ENCODE measurements around the gene COBL.

Gene COBL

GRCh38 chr7:51234139-51234538 is 82.5 kb downstream of the COBL start:
- Mint-ChIP-seq H3K9me3 (no peaks in the 10 kb centered on the region), H3K36me3 (ENCODE audit: low read depth) (no peaks in the 10 kb centered on the region), H3K4me3 (no peak overlapping the region), H3K27me3 (ENCODE audit: low read depth) (peaks cover 12% of the 10 kb centered on the region), H3K4me1 (peaks cover 50% of the 10 kb centered on the region), H3K27ac (peak overlapping the region in 1 of 3 experiments; percentile 45)
- TF ChIP-seq, protein P1, sequence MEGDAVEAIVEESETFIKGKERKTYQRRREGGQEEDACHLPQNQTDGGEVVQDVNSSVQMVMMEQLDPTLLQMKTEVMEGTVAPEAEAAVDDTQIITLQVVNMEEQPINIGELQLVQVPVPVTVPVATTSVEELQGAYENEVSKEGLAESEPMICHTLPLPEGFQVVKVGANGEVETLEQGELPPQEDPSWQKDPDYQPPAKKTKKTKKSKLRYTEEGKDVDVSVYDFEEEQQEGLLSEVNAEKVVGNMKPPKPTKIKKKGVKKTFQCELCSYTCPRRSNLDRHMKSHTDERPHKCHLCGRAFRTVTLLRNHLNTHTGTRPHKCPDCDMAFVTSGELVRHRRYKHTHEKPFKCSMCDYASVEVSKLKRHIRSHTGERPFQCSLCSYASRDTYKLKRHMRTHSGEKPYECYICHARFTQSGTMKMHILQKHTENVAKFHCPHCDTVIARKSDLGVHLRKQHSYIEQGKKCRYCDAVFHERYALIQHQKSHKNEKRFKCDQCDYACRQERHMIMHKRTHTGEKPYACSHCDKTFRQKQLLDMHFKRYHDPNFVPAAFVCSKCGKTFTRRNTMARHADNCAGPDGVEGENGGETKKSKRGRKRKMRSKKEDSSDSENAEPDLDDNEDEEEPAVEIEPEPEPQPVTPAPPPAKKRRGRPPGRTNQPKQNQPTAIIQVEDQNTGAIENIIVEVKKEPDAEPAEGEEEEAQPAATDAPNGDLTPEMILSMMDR (IDR thresholded peaks at IDR 0.05; ENCODE audit: unreplicated experiment in 3 of 3): no peak

GRCh38 chr7:51233374-51233773 is 83.2 kb downstream of the COBL start:
- Mint-ChIP-seq H3K27ac (peak overlapping the region in 1 of 3 experiments; percentile 5), H3K27me3 (ENCODE audit: low read depth) (peaks cover 13% of the 10 kb centered on the region), H3K36me3 (ENCODE audit: low read depth) (no peaks in the 10 kb centered on the region), H3K4me3 (no peak overlapping the region), H3K9me3 (no peaks in the 10 kb centered on the region), H3K4me1 (peaks cover 47% of the 10 kb centered on the region)
- TF ChIP-seq, protein P1 (IDR thresholded peaks at IDR 0.05; ENCODE audit: unreplicated experiment in 3 of 3): no peak

DNA sequence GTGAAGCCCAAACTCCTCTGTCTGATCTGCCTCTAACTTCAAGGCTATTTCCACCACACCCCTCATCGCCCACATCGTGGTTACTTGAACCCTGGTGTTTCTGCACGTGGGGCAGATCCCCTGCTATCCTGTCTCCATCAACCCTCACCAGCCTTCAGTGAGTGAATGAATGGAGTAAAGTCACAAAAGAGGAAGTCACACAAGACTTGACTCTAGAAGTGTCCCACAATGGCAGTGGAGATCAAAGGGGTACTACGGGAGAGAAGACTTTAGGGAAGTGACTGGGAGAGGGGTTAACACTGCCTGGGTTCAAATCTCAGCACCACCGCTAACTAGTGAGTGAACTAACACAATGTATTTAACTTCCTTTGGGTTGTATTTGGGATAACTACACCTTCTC is 85.9 kb downstream of the COBL start:
- TF ChIP-seq, protein P1 (IDR thresholded peaks at IDR 0.05; ENCODE audit: unreplicated experiment in 3 of 3): no peak
- Mint-ChIP-seq H3K4me1 (peaks cover 39% of the 10 kb centered on the region), H3K27me3 (ENCODE audit: low read depth) (peaks cover 13% of the 10 kb centered on the region), H3K27ac (no peak overlapping the region), H3K4me3 (no peak overlapping the region), H3K9me3 (no peaks in the 10 kb centered on the region), H3K36me3 (ENCODE audit: low read depth) (no peaks in the 10 kb centered on the region)

GRCh38 chr7:51230324-51230625 is 86.3 kb downstream of the COBL start:
- Mint-ChIP-seq H3K4me3 (no peak overlapping the region), H3K27me3 (ENCODE audit: low read depth) (peaks cover 13% of the 10 kb centered on the region), H3K4me1 (peaks cover 35% of the 10 kb centered on the region), H3K36me3 (ENCODE audit: low read depth) (no peaks in the 10 kb centered on the region), H3K9me3 (no peaks in the 10 kb centered on the region), H3K27ac (no peak overlapping the region)
- TF ChIP-seq, protein P1 (IDR thresholded peaks at IDR 0.05; ENCODE audit: unreplicated experiment in 3 of 3): no peak

DNA sequence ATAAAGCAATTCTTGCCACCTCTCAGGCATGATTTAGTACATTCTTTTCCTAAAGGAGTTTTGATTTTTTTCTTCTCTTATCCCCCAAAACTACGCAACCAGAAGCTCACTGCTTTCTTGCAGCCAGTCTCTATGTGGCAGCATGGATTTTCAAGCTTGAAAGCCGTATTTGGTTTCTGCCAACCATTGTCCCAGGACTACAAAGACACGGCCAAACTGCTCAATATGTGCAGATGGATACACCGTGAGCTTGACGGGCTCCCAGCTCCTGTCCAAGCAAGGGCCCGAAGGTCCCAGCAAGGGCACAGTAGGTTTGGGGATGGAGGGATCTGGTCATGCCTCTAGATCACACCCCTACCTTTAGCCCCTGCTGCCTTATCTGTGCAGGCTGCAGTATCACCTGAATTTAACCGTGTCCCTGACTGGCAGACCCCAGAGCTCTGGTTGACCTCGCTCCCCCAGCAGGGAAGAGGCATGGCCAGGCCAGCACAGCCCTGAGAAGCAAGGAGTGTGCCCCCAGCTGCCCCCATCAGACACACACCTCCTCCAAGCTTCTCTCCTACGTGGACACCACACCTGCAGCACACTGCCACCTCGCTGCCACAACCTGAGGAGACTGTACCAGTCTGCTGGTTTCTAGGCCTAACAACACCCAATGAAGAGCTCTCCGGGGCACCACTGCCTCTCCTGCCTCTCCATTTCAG is 86.8 kb downstream of the COBL start:
- no peaks in the 10 kb centered on the region for H3K9me3 Mint-ChIP-seq
- TF ChIP-seq, protein P1 (IDR thresholded peaks at IDR 0.05; ENCODE audit: unreplicated experiment in 3 of 3): no peak
- no peaks in the 10 kb centered on the region for H3K36me3 Mint-ChIP-seq (ENCODE audit: low read depth)
- no peak overlapping the region for H3K4me3 Mint-ChIP-seq
- H3K4me1 Mint-ChIP-seq: peaks cover 30% of the 10 kb centered on the region
- H3K27me3 Mint-ChIP-seq (ENCODE audit: low read depth): peaks cover 11% of the 10 kb centered on the region
- H3K27ac Mint-ChIP-seq: no peak overlapping the region

DNA sequence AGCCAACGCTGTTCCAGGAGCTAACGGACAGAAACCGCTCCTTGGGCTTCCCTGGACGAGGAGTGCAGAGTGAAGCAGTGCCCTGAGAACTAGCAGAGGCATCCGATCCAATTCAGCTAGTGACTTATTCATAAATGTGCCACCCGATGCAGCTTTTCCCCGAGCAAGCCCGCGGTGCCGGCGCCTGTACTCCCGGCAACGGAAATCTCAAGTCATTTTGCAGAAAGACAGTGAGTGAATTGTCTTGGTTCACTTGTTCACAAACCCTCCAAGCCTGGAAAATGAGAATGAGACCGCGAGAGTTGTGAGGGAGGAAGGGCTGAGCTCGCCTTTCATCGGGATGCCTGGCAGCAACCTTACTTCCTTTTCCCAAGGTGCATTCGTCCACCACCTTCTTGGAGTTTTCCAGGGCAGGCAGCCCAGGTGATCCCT is 87.5 kb downstream of the COBL start:
- H3K4me1 Mint-ChIP-seq: peaks cover 23% of the 10 kb centered on the region
- no peaks in the 10 kb centered on the region for H3K36me3 Mint-ChIP-seq (ENCODE audit: low read depth)
- TF ChIP-seq, protein P1 (IDR thresholded peaks at IDR 0.05; ENCODE audit: unreplicated experiment in 3 of 3): no peak
- peak overlapping the region in 1 of 3 experiments; percentile 22 for H3K27ac Mint-ChIP-seq
- H3K4me3 Mint-ChIP-seq: no peak overlapping the region
- peaks cover 9% of the 10 kb centered on the region for H3K27me3 Mint-ChIP-seq (ENCODE audit: low read depth)
- no peaks in the 10 kb centered on the region for H3K9me3 Mint-ChIP-seq
